NT2/D1 (cell line): ENCODE results near the gene NPY4R2.
"Not testable (repeated sequence)": the region's sequence is repeated elsewhere in the genome, so short reads cannot be mapped to it uniquely, and the experiment has no call there.

ENCODE experiments used
- SUZ12 ChIP-seq: IDR thresholded peaks from 2 replicates; pipeline ENCODE4 v1.6.1; 2011; ENCODE audit not compliant: insufficient read length, insufficient read depth; ENCODE audit errors: extremely low read depth
- YY1 ChIP-seq: IDR thresholded peaks from 2 replicates; pipeline ENCODE4 v1.6.1; 2011; ENCODE audit not compliant: insufficient read length, insufficient read depth

DNA sequence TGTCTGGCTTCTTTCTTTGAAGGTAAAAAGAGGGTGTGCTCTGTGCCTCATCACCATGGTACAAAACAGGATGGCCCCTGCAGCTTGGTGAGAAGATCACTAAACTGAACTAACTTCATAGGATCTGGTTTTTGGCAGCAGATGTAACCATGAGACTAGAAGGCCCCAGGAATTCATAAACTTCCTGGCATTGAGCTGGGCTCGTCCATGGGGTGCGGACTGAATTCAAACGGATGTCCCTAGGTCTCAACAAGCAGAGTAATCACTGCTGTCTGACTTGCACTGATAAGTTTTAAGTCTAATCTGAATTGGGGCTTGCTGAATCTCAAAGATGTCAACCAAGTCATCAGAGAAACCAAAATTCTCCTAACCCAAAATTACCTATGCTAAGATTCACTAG is 33.5 kb upstream of the NPY4R2 start:
- TF ChIP-seq YY1, SUZ12: not testable (repeated sequence)
